Measurements from ENCODE around the gene RCAN2.

The RCAN2 gene

DNA sequence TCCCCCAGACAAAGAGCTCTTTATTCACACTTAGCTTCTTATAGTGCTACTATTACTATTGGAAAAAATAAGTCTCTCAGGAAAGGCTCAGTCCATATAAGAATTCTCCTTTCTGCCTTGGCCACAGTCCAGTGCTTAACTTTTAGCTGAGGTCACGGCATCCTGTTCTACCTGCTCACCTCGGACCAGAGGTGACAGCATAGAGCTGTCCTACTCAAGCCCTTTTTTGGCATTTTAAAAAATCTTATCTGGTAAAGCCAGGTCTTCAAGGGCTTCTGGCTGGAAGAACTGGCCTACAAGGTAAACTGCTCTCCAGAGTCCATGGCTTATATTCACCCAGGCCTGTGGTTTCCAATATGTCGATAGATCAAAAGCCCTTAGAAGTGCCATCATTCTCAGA lies 109.7 kb downstream of the RCAN2 start:
- H3K4me3 ChIP-seq (ENCODE audit: low read depth, low read length): no peak overlapping the region
- TF ChIP-seq, protein P1, sequence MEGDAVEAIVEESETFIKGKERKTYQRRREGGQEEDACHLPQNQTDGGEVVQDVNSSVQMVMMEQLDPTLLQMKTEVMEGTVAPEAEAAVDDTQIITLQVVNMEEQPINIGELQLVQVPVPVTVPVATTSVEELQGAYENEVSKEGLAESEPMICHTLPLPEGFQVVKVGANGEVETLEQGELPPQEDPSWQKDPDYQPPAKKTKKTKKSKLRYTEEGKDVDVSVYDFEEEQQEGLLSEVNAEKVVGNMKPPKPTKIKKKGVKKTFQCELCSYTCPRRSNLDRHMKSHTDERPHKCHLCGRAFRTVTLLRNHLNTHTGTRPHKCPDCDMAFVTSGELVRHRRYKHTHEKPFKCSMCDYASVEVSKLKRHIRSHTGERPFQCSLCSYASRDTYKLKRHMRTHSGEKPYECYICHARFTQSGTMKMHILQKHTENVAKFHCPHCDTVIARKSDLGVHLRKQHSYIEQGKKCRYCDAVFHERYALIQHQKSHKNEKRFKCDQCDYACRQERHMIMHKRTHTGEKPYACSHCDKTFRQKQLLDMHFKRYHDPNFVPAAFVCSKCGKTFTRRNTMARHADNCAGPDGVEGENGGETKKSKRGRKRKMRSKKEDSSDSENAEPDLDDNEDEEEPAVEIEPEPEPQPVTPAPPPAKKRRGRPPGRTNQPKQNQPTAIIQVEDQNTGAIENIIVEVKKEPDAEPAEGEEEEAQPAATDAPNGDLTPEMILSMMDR (IDR thresholded peaks at IDR 0.05; ENCODE audit: low read depth, low read length): no peak

DNA sequence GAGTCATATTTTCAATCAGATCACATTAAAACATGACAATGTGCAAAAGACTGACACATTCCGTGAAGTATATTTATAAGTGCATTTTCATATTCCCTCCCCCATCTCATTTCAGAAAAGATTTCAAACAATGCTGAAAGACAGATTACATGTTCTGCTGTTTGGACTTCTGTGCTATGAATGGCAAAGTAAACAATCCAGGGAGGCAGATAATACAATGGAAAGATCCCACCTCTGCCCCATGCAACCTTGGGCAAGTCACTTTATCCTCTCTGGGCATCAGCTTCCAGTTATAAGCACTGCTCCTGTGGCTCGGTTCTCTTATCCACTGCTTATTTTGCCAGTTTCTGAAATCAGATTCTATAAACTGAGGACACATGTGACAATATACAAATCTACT lies 110.2 kb downstream of the RCAN2 start:
- H3K4me3 ChIP-seq (ENCODE audit: low read depth, low read length): no peak overlapping the region
- TF ChIP-seq, protein P1 (IDR thresholded peaks at IDR 0.05; ENCODE audit: low read depth, low read length): no peak

DNA sequence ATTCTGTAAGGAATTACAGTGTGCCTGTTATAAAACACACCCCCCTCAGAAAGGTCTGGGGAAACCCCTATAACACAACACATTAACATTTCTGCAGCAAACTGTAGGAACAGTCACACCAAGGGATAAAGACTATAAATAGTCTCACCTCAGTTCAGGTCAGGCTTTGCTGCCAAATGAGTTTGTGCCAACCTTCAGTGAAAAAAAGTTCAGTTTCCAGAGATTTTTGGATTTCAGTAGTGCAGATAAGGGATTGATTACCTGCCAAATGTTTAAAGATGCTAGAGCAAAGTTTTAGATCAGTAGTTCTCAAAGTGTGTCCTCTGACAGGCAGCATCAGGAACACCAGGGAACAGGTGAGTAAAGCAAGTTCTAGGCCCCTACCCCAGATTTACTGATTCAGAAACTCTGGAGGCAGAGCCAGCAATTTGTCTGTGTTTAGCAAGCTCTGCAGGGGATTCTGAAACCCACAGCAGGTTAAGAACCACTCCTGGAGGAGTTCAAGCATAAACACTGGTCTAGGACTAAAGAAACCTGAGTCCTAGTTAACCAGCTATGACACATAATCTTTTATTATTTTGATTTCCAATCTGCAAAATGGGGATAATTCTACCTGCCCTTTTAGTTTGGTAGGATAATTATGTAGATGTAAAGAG lies 111.0 kb downstream of the RCAN2 start:
- no peak overlapping the region for H3K4me3 ChIP-seq (ENCODE audit: low read depth, low read length)
- TF ChIP-seq, protein P1 (IDR thresholded peaks at IDR 0.05; ENCODE audit: low read depth, low read length): no peak

DNA sequence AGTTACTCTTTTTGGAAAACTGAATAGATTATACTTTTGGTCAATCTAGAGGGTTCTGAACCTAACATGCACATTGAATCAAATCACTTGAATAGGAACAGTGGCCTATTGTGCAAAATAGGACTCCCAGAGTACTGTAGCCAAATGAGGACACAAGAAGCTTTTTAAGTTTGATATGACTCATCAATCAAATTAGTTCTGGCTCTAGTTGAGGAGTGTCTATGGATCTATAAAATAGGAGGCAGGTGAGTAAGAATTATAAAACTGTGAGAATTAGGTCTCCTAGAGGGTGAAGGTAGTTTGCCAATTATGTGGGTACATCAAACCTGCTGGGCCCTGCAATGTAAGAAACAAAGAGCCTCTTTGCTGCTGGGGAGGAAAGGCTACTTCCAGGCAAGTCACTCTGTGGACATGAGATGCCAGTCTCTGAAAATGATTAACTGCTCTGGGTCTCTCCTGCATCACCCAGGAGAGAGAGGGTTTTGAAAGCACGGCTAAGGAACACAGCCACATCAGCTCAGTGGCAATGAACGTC lies 112.3 kb downstream of the RCAN2 start:
- TF ChIP-seq, protein P1 (IDR thresholded peaks at IDR 0.05; ENCODE audit: low read depth, low read length): no peak

DNA sequence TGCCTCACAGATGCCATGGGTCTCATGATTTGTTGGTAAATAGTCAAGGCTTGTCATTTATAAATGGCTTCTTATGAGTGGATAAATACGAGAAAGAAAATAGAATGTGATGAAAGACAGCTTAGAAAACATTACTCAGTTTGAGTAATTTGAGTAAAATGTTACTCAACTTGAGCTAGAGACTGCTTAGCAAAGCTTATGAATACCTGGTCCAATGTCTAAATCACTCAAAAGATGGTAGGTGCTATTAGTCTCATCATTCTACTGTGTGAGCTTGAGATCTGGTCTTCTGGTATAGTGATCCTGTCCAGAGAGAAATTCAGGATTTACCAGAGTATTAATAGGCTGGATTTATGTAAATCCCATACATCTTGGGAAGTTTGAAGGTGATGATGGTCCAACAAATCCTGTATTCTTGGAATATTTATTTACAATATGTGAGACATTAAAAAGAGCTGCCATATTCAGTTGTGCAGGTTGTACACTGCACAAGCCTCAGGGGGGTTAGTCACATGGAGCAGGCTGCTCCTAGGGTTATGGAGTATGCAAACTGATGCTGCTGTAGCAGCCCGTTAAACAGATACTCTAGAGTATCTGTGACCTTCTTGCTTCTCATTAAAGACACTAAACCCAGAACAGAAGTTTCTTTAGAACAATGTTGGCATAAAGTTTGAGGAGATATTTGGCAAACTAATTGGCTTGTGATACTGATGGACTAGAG lies 112.9 kb downstream of the RCAN2 start:
- H3K4me3 ChIP-seq (ENCODE audit: low read depth, low read length): no peak overlapping the region
- TF ChIP-seq, protein P1 (IDR thresholded peaks at IDR 0.05; ENCODE audit: low read depth, low read length): no peak

More for the DNA sequence above, 112.3 kb downstream of the RCAN2 start:
- H3K4me3 ChIP-seq (ENCODE audit: low read depth, low read length): no peak overlapping the region

DNA sequence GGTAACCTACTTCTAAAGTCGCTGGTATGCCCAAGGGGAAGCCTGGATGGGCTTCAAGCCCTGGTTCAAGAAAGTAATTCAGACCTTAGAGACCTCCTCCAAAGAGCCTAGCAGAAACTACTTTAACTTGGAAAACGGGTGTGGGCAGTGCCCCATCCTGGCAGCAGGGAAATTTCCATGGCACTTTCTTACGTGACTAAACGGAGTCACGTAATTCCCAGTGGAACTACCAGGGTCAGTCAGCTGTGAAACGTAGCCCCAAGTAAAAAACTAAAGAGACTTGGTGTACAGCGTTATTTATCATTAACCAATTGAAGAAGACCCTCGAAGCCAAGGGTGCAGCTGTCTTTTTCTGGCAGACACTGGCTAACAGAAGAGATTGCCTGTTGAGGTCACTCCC lies 114.0 kb downstream of the RCAN2 start:
- TF ChIP-seq, protein P1 (IDR thresholded peaks at IDR 0.05; ENCODE audit: low read depth, low read length): no peak
- H3K4me3 ChIP-seq (ENCODE audit: low read depth, low read length): no peak overlapping the region

DNA sequence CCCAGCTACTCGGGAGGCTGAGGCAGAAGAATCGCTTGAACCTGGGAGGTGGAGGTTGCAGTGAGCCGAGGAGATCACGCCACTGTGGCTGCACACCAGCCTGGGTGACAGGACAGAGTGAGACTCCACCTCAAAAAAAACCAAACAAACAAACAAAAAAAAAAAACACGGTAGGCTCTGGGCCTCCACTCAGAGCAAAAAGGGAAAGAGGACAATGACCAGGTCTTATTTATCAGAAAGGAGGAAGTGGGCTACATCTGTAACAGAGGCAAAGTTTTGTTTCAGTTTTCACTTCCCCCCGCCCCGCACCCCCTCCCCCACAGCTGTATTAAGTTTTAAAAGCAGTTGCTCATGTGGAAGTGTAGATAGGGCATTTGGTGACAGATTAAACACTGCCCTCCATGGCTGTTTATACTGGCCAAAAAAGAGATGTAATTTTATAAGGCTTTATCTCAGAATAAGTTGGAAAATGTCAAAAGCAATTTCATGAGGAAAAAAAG lies 114.6 kb downstream of the RCAN2 start:
- H3K4me3 ChIP-seq (ENCODE audit: low read depth, low read length): no peak overlapping the region
- TF ChIP-seq, protein P1 (IDR thresholded peaks at IDR 0.05; ENCODE audit: low read depth, low read length): no peak
